Stromal cell of bone marrow (primary cell): ENCODE data around the gene NFIA.

Experiments used
- DNase-seq: peaks from one replicate; pipeline ENCODE4 v3.0.0-alpha.2; 2012; ENCODE audit warnings: low read depth

NFIA gene

DNA sequence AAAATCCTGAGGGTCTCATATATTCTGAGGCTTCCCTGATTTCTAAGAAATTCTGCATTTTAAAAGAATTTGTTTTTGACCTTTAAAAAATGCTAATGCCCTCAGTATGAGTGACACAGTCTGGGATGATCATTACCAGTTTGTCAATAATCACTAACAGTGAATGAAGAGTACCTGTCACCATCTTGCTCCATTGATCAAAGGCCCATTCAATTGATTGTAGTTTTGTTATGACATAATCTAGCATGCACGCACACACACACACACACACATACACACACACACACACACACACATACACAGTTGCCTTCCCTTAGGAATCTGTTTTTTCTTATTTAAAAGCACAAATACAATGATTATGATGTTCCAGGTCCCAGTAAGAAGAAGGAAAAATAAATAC, 250.4 kb downstream of the NFIA start:
- DNase-seq = no peak

GRCh38 chr1:61334718-61335589, 252.6 kb downstream of the NFIA start:
- no peak for DNase-seq

- no peak for DNase-seq
Observed at GRCh38 chr1:61337037-61337436, 254.7 kb downstream of the NFIA start.

- DNase-seq = no peak
Observed at GRCh38 chr1:61337441-61337951, 255.1 kb downstream of the NFIA start.

DNA sequence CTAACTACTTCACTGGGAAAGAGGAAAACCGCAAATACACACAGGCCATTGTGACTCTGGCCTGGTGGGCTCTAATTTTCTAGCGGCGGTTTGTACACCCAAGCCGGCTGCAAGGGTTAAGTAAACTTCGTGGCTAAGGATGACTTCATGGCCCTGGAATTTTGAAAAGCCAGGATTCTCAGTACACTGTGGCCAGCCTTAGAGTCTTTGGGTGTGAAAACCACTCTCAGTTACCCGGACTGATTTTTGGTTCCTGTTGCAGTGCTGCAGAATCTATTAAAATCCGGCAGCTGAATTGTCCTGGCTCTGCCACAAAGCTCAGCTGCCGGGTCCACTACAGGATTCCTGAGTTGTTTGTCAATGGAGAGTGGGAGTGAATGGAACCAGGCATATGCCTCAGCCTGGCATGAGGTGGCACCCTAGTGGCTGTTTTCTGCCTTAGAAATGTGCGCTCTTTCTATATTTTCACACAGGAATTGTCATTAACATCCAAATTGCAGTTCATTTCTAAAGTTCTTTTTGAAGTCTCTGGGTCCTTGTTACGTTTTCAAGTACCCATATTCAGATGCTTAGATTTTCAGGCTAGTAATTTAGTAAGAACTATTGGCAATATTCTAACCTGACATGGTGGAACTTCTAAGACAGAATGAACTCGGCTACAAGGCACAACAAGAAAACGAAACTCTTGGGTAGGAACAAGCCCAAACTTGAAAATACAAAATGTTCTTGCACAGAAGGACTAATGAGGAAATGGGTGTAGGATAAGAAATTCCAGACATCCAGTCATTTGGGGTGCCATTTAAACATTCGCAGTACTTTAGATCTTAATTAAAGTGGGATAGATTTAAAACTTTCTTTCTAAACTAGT, 255.9 kb downstream of the NFIA start:
- peak; percentile 89 for DNase-seq

- no peak for DNase-seq
Observed at GRCh38 chr1:61338899-61339298, 256.5 kb downstream of the NFIA start.

- no peak for DNase-seq
Observed at GRCh38 chr1:61341426-61341825, 259.1 kb downstream of the NFIA start.

DNA sequence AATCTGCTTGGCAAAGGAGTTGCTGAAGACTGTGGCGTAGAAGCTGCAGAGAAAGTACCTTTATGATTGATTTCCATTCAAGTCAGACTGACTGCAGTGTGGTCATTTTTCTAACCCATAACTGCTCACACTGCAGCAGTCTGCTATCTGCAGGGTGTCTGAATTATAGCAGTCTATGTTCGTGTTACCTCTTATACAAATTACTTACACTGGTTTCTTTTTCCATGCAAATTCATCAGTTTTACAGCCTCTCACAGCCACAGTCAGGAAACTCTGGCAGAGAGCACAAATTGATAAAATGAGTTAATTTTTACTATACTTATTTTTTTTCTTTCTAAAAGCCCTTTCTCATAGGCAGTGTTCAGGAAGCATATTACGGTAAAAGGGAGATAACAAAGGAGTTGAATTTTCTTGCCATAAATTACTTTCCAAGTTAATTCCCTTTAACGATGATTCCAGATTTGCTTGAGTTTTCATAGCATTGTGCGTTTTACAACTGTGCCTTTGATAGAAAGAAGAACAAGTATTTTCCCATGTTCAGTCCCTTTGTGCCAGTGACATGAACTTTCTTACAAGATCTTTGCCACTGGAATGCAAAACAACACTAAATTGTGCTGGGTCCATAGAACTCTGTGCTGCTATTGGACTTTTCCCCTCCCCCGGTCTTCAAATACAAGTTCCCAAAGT, 261.5 kb downstream of the NFIA start:
- no peak for DNase-seq

GRCh38 chr1:61344696-61345095, 262.3 kb downstream of the NFIA start:
- DNase-seq = no peak

DNA sequence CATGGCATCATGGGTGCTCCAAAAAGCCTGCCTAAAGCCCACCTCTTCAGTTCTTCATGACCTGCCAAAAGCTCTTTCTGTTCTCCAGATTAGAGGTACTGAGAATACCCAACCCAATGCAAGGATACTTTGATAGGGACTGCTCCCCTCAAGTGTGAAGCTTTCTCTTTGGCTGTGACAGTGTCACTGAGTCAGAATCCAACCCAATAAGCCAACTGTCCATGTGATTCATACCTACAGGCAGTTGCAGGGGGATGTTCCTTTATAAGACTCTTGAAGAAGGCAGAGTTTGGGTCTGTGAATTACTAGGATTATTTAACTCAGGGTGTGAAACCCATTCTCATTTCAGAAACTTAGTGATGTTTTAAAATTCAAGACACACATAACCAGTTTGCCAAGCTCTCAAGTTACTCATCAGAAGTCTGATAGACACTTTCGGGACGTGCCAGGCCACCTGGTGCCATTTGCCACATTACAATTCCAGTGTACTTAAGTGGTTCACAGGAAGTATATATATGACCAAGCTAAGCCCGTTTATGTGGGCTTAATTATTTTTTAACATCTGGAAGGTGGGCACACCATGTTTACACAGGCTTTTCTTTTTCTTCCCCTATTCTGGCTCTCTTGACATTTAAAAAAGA, 265.8 kb downstream of the NFIA start:
- DNase-seq = no peak

DNA sequence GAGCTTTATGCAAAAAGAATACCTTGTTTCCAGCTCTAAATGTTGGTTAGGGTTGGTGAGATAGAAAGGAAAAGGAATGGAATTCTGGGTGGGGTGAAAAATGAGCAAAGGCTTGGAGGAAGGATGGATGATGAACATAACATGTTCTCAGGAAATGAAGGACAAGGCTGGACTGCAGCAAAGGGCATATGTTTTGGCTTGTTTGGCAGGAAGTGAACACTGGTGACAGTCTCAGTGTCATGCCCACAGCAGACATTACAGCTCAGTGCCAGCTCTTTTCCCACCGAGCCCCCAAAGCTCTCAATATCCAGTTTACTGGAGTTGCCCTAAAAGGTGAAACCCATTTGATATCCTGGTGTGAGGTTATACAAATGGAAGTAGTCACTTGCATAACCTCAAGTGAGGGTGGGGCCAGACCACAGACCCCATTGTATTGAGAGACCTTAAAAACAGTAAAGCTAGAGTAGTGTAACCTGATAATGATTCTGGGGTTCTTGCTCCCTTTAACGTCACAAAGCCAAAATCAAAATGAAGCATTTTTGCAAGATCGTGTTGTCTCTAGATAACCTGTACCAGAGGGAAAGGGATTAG, 270.6 kb downstream of the NFIA start:
- DNase-seq = no peak

DNA sequence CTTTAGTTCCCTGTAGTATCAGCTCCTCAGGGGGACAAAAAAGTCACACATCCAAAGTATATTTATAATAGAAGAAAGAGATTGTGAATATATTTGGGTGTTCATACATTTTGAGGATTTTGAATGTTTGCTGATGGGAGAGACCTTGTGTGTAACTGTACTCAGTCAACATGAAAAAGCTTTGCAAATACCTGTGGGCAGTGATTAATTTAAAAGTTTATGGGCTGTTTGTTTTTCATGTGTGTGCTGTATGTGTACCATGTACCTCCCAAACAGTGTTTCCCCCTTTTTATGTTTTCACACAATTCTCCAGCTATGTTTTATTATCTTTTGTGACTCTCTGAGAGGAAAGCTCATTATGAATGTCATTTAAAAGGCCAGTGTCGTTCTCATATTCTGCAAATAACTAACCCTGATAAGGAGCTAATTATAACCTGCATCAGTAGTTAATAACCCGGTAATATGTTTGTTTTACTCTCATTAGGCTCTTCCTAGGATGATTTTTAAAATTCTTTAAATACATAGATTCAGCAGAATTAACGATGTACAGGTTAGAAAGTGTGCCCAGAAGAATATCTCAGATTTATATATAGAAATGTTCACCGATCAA, 271.5 kb downstream of the NFIA start:
- DNase-seq = no peak

DNA sequence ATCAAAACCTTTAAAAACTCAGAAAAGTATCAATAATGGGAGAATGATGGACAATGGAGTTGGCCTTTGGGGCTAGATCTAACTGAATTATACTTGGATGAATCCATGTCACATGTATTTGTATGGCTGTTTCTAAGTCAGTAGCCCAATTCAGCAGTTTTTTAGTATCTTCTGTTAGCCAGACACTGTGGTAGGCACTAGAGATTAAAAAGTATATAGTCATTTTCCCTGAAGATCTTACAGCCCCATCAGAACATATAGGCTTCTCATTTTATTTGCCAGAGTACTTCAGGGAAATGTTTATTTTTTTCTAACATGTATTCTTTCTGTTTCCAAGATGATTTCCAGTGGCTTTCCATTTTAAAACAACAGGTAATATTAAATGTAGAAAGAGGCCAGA, 273.7 kb downstream of the NFIA start:
- no peak for DNase-seq

- no peak for DNase-seq
Observed at GRCh38 chr1:61356995-61357394, 274.6 kb downstream of the NFIA start.

GRCh38 chr1:61357539-61357938, 275.2 kb downstream of the NFIA start:
- DNase-seq = no peak

DNA sequence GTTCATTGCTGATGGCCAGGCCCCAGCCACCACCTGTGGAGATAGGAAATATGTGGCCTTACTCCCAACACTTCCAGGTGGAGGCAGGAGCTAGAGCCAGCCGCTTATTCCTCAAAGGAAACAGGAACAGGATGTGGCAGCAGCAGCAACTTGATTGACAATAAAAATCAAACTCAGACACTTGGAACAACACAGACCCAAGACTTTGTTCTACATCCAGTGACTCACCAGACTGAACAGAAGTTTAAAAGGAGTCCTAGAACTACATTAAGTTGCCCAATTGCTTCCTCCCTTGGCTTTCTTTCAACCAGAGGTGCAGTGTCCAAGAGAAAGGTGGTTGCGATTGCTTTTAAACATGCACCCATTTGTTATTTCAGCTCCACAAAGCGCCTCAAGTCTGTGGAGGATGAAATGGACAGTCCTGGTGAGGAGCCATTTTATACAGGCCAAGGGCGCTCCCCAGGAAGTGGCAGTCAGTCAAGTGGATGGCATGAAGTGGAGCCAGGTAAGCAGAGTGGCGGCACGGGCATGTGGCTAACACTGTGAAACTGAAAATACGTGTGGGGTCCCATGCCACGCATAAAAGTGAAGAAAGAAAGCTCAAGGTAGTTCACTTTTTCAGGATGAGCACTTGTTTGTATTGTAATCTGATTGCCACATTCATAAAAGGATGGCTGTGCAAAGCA, 276.6 kb downstream of the NFIA start:
- DNase-seq = no peak

GRCh38 chr1:61361931-61362330, 279.6 kb downstream of the NFIA start:
- DNase-seq = no peak

DNA sequence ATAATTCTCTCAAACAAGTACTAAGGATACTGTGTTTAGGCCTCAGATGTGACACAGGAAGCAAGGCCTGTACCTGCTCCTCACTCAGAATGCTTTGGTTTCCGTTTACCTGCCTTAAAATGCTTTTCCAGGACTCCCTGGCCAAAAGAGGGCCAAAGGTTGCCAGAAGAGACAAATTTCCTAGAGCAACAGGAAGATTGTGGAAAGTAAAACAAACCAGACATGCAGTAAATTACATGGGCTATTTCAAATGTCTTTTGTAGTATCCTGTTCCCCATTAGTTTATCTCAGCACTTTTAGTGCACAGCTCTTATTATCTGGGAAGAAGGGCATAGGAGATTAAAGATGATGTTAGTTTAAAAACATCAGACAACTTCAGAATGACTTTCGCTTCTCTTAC, 280.0 kb downstream of the NFIA start:
- no peak for DNase-seq

DNA sequence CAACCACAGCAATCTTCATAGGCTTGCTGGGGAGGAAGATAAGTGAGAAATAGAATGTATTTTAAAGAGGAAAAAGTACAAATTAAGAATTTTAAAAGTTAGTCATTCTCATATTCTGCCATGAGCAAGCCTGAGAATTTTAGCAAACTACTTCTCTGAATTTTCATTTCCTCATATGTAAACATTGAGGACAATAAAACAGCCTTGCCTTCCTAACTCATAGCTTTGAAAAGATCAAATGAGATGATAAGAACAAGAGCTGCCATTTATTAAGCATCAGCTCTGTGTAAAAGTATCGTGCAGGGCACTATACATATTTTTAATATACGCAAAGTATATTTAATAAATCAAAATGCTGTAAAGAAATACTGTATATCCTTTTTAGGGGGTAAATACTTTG, 286.0 kb downstream of the NFIA start:
- DNase-seq = no peak

DNA sequence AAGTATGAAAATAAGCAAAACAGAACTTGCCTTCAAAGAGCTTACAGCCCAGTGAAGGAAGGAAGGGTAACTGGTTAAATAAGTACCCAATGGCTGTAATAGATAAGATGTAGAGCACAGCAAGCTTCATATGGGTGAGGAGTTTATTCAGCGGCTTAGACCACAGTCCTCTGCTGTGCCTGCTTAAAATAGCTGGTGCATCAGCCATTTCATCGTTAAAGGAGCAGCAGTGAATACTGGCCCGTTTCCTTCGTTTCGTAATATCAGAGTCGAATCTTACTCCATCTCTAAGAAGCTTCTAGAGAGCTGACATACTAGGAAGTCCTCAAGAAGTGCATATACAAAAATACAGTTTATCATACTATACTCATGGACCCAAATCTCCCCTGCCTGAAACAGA, 286.5 kb downstream of the NFIA start:
- DNase-seq = no peak
